M059J (cell line): ENCODE measurements around the gene TBL1XR1. TPM values are rescaled to one million over a fixed set of nuclear protein-coding genes. Genes with fewer than 3 reads are reported as not detected.

Experiments
- DNase-seq: peaks from one replicate; pipeline ENCODE4 v3.0.0-alpha.2; 2012; ENCODE audit warnings: low read depth
- total RNA-seq: library from RNA; depleted of rRNA; stranded (reverse); fragments of >200 nt; shearing (Covaris generic); gene quantifications from 2 replicates; pipeline ENCODE4 v1.2.3, GENCODE V29; 2014

Gene TBL1XR1
- total RNA-seq, 1 experiment from 2014 or later, result 117 TPM

DNA sequence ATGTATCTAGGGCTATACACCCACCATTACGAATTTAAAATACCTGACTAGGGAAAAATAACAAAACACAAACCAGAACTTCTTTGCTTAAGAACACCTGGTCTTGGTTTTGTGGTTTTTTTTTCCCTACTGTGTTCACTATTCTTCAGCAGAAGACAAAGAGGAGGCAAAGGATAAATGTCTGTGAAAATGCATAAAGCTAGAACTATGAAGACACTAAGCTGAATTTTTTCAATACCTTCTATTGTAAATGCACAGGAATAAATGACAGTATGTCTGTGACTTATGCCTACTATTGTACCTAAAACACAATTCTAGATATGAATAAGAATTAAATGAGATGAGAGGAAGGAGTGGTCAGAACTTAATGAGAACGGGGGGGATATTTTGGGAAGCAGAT is 86.9 kb downstream of the TBL1XR1 start:
- DNase-seq, result no peak

DNA sequence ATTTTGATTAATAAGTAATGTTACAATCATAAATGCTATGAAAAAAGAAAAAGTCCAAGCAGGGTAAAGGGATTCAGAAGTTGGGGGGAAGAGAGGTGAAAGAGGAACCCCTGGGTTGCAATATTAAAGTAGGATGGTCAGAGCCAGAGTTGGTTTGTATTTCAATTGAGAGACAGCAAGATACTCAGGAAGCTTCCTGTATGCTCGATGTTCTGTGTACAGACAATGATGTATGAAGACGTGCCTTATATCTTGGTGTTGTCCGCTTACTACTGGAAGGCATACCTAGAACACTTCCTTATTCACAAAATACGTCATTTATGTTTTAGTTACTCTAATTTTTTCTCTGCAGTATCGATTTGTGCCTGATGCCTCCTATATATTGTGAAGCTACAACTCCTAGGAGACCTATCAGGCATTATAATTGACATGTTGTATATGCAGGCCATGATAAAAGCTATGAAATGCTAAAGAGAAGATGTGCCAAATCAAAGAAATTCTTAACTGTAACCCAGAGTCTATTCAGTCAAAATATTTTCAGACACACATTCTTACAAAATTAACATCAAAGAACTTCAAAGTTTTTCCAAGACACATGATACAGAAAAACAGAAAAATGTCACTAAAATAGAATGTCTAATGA is 87.5 kb downstream of the TBL1XR1 start:
- no peak for DNase-seq

DNA sequence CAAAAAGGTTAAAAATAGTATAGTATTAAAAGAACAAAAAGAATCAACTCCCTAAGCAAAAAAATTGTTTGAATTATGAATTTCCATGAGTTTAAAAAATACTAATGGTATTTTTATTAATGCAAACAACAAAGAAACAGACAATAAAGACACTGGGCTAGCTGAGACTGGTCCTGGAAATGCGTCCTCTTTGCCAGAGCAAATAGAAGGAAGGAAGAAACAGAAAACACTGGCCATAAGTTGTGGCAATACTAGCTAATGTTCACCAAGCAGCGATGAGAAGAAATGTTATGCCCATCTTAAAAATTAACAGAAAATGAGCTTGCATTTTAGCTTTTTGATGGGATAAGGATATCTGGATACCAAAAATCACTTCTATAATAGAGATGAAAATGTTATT is 88.6 kb downstream of the TBL1XR1 start:
- DNase-seq, result no peak

DNA sequence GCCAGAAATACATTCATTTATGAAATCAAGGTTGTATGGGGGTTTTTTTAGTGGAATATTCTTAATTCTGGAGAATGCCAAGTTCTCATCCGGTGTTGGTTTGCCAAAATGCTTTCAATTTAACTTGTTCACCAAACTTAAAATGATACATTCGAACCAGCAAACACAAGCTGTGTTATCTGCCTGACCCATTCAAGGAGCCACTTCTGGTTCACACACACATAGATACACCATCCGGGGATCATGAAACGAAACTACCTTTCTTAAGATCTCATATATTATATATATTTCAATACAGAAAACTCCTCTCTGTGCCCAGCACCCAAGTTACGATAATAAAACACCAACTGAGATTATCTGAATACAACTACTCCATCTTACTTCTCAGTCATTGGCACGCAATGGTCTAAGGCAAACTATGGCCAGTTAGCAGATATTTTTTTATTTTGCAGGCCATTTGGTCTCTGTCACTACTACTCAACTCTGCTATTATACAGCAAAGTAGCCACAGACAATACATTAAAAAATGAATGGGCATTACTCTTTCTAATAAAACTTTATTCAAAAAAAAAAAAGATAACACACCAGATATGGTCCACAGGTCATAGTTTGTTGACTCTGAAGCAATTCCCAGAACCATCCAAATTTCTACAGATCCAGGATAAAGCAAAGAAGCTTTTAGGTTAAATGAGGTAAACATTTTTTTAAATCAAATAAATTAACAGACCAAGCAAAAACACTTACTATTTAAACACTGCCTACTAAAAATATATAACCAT is 89.6 kb downstream of the TBL1XR1 start:
- no peak for DNase-seq

DNA sequence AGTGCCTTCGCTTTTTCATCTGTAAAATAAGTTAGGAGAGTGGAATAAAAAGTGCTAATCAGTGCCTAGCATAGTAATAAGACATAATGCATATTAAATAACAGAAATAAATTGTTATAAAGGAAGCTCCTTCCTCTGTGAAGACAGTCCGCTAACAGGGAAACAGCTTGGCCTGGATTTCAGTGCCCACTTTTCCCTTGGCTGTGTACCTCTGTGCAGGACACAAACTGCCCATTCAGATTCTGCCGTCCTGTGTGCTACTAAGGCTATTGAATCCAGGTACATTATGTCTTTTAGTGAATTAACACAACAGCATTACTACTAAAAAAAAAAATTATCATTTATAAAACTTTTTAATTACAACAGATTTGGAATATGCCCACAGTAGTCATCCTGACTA is 90.7 kb downstream of the TBL1XR1 start:
- no peak for DNase-seq

DNA sequence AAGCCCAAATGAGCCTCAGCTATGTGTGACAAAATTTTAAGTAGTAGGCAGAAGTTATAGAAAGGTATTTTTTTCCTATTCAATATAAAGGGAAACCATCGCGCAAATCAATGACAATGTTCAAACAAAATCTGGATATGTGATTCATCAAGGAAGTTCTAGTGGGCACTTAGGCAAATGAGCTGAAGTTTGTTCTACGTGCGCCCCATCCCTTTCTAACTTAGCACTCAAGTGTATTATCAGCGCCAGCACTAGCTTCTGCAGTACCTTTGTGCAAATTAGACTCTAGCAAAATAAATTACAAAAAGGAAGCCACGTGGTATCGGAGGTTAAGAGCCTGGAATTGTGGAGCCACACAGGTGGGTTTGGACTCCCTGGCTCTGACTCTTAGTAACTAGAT is 91.1 kb downstream of the TBL1XR1 start:
- no peak for DNase-seq

DNA sequence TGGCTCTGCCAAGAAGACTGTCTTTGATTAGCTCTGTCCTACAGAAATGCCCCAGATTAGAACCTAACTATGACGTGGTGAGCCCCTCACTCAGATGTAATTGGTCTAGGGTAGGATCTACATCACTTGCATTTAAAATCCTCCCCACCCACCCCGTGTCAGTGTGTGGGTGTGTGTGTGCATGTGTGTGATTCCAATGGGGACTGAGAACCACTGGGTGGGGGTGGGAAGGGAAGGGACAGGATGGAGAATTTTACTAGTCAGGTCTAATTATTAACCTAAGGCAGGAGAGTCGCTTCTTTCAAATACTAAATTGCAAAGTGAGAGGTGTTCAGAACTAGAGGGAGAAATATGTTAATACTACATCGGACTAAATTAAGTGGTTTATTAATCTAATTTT is 91.7 kb downstream of the TBL1XR1 start:
- DNase-seq, result no peak

DNA sequence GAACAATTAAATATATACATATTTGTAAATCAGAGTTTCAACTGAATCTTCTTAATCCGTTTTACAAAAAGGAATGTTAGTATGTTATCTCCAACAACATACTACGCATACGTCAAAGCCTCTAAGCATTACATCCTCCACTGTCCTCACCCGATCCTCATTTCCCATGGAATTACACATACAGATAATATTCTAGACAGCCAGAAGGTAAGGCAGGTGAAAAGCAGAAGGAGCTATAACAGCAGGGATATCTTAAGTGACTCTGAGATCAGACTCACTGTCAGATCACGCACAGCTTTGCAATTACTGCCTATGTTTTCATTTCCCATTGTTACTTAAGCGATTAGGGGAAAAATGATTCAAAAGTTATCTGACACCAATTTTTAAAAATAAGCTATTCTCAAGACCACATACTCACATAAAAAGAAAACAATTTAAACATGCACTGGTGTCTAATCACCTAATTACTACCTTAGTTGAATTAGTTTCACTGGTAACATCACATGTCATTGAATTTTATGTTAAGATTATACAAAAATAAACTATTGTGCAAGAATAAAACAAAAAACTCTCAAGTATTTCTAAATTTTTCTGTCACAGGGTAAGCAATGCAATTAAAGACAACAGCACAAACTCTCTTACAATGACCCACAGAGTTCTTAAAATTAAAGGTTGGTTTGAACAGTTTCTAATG is 92.8 kb downstream of the TBL1XR1 start:
- no peak for DNase-seq

DNA sequence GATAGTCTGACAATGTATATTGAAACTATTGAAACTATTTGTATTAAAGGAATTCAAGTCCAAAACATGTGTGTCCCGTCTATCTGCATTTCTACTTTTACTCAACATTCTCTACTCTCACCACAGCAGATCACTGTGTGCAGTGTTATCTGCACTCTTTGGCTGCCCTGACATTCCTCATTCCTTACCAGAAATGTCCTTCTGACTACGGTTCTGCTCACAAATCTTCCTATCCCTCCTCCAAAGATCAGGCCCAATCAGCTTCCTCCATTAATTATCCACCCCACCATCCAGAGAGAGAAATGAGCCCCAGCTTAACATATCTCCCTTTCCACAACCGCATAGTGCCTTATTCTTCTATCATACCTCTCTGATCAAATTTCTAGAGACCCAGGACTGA is 94.7 kb downstream of the TBL1XR1 start:
- DNase-seq, result no peak

DNA sequence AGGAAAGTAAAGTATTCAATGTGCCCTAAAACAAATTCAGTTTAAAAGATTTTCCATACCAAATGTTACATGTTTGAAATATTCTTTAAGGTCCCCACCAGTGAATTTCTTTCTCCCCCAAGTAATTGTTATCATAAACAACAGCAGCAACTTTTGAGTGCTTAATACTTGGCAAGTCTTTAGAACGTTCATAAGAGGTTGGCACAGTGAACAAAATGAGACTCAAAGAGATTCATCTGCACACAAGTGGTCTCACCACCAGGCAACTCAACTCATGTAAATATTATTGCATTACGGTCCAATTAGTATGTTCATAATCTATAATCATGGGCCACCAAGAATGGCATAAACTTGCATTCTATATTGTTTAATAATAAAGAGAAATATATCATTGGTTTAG is 98.7 kb downstream of the TBL1XR1 start:
- no peak for DNase-seq

DNA sequence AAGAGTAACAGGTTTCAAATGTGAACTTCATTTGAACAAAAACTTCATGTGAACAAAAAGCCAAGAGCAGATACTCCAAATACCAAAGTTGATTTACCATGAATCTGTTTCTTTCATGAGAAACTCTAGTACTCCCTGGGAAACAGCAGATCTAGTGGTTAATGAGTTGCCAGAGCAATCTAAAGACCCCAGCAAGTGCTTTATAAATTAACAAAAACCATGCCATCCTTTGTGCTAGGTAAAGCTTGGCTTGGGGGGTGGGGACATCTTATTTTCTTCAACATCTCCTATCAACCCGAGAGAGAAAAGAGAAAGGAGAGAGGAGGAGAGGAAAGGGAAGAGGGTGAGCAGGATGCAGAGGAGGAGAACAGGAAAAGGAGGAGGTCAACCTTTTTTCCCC is 100.7 kb downstream of the TBL1XR1 start:
- no peak for DNase-seq

DNA sequence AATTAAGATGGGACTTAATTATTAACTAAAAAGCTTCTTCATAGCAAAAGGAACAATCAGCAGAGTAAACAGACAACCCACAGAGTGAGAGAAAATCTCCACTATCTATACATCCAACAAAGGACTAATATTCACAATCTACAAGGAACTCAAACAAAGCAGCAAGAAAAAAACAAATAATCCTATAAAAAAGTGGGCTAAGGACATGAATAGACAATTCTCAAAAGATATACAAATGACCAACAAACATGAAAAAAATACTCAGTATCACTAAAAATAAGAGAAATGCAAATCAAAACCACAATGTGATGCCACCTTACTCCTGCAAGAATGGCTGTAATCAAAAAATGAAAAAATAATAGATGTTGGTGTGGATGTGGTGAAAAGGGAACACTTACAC is 103.3 kb downstream of the TBL1XR1 start:
- DNase-seq, result no peak

DNA sequence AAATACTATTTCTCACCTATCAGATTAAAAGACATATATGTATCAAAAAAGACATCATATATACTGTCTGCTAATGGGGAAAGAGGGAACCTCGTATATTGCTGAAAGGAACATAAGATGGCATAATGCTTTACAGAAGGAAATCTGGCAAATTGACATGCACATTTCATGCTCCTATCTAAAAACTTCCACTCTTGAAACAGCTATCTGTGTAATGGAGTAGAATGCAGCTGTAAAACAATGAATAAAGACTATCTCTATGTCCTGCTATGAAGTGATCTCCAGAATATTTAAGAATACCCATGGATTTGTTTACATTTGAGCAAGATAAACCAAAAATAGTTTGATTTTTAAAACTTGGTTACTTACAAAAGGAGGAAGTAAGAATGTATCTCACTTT is 107.4 kb downstream of the TBL1XR1 start:
- DNase-seq, result no peak

DNA sequence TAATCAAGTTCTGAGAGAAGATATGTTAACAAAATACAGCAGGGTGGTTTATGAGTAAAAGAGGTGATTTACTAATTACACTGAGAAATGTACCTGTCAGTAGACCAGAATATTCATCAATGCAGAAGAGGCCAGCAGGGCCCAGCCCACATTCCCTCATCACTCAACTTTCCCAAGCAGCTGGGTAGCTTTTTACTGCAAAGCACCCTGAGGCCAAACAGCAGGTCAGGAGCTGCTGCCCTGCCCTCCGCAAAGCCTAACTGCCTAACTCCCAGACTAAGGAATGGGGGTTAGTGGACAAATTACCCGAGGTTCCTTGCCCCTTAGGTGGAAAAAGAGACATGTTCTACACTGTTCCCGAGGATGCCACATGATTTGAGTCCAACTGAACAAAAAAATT is 108.2 kb downstream of the TBL1XR1 start:
- peak; percentile 35 for DNase-seq

DNA sequence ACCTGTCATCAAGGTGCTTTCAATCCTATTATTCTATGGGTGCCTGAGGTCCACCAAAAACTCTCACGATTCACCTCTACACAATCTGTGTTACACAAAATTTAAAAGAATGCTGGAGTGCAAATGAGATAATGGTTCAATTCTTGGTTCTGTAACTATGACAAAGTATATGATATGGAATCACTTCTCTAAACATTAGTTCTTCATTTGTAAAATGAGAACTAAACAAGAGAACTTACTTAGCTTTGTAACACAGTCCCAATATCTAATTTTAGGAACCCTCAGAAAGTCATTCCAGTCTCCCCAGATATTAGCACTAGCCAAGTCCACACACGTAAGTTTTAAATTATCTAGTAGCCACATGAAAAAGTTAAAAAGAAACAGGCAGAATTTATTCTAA is 111.5 kb downstream of the TBL1XR1 start:
- DNase-seq, result no peak

DNA sequence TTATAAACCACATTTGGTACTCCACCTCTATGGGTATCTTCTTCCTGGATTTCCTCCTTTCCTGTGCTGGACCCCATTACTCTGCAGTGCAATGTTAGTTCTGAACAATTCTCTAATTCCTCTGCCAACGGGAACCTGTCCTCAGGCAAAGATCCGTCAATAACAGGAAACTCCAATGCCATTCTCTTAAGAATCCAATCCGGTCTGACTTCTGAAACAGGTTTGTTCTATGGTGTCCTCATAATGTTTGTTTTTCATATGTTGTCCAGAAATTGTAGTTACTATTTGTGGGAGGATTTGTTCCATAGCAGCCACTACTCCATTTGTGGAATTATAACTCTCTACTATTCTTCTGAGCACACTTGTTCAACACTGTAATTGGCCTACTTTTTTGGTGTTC is 112.7 kb downstream of the TBL1XR1 start:
- DNase-seq, result no peak

DNA sequence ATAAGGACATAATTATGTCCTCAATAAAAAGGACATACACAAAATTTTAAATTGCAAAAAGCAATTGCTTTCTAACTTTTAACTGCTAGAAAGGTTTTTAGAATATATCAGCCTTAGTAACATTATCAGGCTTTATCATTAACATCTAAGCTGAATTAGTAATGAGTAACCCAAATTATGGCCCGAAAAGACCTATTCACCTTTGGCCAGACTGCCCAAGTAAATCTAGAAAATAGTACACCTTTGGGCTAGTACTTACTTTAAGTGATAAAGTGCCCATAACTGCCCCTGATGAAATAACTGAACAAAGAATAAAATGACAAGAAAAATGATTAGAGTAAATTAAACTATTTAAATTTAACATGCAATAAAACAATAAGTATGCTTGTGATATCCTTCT is 117.2 kb downstream of the TBL1XR1 start:
- no peak for DNase-seq

DNA sequence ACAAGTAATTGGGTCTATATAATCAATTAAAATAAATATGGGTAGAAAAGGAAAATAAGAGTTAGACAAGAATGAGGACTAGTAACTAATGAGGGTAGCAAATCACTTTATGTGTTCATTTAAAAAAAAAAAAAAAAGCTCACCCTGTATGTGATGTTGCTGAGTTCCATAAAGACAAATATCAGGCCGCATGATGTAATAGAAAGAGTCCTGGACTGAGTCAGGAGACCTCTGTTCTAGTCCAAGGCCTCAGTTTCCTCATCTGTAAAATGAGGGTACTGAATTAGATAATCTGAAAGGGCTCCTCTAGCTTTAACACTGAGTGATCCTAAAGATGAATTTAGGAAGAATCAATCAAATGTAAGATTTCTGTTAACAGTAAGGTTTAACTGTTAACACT is 117.6 kb downstream of the TBL1XR1 start:
- no peak for DNase-seq

DNA sequence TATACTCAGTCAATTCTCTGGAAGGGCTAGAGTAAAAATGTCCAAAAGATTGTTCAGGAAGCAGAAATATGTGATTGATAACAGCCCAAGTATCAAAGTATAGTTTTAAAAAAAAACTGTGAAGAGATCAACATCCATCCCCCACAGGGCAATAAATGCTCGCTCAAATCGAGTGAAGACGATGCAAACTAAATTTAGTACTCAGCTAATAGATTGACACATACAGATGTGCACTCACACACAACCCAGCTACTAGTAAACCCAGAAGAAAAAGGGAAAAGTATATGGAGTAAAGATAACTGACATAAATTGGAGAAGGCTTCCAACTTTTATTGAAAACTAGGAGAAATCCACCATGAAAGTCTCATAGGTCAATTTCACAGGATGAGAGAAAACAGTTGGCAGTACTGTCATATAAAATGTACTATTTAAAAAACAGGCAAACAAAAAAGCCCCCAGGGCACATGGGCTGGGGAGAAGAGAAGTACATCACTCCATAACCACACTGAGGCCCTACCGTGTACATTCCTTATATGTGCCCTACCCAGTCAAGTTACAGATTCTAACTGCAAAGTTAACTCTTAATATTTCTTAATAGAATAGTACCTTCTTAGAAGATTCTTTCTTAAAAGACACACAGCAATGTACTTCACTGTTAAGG is 125.7 kb downstream of the TBL1XR1 start:
- peak; percentile 85 for DNase-seq

DNA sequence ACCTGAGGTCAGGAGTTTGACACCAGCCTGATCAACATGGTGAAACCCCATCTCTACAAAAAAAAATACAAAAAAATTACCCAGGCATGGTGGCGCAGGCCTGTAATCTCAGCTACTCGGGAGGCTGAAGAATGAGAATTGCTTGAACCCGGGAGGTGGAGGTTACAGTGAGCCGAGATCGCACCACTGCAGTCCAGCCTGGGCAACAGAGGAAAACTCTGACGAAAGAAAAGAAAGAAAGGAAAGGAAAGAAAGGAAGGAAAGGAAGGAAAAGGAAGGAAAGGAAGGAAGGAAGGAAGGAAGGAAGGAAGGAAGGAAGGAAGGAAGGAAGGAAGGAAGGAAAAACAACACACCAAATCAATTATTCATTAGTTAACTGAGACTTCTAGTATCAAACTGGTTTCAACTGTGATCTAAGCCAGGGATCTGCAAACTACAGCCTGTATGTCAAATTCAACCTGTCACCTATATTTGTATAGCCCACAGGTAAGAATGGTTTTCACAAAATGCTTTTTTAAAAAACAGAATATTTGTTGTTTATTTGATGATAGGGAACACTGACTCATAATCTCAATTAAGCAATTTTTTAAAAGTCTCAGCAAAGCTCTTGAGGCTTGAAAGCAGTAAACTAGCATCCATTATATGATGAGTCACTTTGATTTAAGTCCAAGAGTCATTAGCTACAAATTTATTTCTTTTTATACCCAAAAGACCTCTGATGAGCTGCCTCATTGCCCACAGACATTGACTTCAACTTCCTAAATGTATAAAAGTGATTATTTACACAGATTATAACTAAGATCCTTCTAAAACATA is 127.6 kb downstream of the TBL1XR1 start:
- peak; percentile 88 for DNase-seq

DNA sequence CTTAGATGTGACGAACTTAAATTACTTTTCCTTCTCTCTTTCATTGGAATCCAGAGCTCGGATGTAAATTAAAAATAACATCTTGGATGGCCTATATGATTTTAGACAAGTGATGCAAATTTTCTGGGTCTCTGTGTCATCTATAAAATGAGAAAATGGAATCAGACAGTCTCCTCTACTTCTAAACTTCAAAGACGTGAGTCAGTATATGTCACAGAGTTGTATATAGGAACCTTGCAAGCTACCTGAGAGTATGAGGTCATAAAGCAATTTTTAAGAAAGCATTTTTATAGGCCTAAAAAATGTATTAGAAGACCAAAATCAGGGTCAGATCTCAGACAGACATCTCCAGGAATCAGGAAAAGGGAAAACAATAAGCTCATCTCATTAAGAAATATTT is 128.3 kb downstream of the TBL1XR1 start:
- no peak for DNase-seq

DNA sequence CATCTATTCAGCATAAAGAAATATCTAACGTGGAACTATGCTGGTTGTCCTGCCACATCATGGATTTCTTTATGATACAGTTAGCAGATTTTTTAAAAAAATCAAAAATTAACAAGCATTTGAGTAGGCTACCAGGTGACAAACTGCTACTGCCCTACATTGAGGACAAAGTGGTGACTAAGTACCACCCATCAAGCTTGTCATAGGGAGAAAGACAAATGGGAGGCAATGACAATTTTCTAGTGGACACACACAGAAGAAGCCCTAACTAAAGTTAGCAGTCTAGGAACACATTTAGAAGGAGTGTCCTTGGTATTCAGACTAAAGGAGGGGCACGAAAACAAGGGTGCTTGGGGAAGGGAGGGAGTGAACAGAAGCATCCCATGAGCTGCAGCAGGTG is 131.2 kb downstream of the TBL1XR1 start:
- DNase-seq, result no peak
